CD4-positive, alpha-beta T cell treated with Interleukin-15 for 1 hour (primary cell): ENCODE results near the gene ZBTB47.

Experiments
- DNase-seq: peaks from one replicate; pipeline ENCODE4 v3.0.0-alpha.2; 2020

ZBTB47 gene

GRCh38 chr3:42701371-42702065 is 48.0 kb downstream of the ZBTB47 start:
- DNase-seq, result peak; percentile 21

GRCh38 chr3:42702066-42702951 is 48.8 kb downstream of the ZBTB47 start, which contains the start of gene HHATL:
TSS of gene HHATL (minus strand) at chr3:42702798. CDS start at chr3:42700826, 1,972 bp downstream.
- peak; percentile 9 for DNase-seq

GRCh38 chr3:42702982-42703694 is 49.6 kb downstream of the ZBTB47 start:
- peak; percentile 13 for DNase-seq

GRCh38 chr3:42703695-42704025 is 50.2 kb downstream of the ZBTB47 start:
- DNase-seq, result peak; percentile 9

GRCh38 chr3:42704136-42704841 is 50.8 kb downstream of the ZBTB47 start:
- peak; percentile 11 for DNase-seq

DNA sequence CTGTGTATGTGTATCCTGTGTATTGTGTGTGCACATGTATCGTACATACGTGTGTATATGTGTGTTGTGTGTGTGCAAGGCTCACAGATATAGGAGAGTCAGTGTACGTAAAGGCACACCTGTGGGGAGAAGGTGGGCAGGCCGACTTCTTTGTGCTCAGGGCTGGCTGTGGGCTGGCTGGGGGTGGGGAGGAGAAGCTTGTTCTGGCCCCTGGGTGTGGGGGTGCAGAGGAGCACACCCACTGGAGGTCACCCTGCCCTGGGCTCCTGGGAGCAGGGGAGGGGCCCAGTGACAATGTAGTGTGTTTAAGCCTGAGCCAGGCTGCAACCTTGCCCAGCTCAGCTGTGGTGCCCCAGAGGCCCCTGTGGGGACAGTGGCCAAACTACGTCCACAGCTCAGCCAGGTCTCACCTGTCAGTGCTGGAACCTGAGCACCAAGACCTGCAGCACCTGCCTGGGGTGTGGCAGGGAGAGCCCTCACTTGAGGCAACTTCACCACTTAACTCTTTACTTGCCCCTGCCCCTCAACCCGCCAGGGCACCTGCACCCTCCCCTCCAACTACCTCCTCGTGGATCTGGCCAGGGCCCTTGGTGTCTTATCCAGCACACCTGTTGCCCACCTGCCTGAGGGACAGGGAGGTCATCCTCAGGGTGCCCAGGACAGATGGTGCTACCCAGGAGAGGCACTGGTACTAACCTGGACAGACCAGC is 51.7 kb downstream of the ZBTB47 start:
- no peak for DNase-seq

DNA sequence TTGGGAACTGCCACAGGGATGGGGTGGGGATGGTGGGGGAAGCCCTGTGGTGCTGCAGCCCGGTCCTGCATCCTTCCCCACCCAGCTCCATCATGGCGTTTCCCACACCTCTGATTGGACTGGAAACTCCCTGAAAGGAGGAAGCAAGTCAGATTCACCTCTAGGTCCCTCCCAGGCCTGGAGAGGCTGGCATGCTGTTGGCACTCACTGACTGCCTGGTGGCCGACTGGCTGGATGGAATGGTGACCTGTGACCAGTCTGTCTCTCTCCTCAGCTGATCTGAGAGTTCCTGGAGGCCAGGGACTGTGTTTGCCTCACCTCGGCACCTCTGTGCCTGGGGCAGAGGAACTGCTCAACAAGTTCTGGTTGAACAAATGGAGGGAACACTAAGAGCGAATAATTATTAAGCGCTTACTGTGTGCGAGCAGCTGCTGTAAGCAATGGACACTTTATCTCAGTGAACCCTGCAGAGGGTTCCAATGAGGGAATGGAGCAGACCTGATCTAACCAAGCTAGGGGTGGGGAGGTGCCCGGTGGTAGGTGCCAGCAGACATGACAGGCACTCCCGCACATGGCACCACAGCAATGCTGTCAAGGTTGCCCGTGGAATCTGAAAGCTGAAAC is 52.6 kb downstream of the ZBTB47 start:
- DNase-seq, result peak; percentile 5

GRCh38 chr3:42706721-42707619 is 53.5 kb downstream of the ZBTB47 start:
- peak; percentile 3 for DNase-seq

GRCh38 chr3:42707620-42708355 is 54.3 kb downstream of the ZBTB47 start:
- DNase-seq, result peak; percentile 6

DNA sequence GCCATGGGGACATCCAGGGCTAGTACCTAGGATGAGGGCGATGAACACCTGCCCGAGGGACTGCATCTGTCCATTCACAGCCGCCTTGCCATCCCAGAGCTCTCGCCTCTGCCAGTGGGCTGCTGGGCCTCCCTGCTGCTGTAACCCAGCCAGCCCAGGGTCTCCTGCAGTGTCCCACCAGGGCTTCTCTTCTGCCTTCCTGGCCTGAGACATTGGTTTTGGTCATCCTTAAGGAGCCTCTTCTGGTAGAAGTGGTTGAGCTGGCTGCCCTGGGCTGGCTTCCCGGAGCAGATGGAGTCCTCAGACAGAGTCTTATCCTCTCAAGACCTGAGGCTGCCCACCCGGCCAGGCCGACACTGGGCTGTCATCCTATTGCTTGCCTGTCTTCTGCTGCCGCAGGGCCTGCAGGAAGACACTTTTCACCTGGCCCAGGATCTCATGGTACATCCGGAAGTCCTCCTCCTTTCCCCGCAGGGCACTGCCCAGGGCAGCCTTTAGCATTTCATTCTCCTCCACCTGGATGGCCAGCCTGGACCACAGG is 55.2 kb downstream of the ZBTB47 start:
- DNase-seq, result peak; percentile 5

- peak; percentile 4 for DNase-seq
These were observed 56.1 kb downstream of the ZBTB47 start for GRCh38 chr3:42709621-42710020.

GRCh38 chr3:42710323-42711021 is 57.0 kb downstream of the ZBTB47 start:
- peak; percentile 4 for DNase-seq

- no peak for DNase-seq
These were observed 58.2 kb downstream of the ZBTB47 start for GRCh38 chr3:42711491-42712343.

DNA sequence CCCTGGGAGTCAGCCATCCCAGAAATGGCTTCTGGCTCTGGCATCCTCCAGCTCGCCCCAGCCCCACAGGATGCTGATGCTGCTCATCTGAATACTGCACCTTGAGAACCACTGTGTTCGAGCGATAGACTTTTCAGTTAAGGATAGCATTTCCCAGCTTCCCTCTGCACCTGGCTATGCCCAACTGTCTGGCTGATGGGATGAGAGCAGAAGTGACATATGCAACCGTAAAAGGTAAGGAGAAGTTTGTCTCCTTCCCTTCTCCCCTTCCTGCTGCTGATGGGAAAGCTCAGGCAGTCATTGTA is 58.8 kb downstream of the ZBTB47 start:
- DNase-seq, result peak; percentile 7

DNA sequence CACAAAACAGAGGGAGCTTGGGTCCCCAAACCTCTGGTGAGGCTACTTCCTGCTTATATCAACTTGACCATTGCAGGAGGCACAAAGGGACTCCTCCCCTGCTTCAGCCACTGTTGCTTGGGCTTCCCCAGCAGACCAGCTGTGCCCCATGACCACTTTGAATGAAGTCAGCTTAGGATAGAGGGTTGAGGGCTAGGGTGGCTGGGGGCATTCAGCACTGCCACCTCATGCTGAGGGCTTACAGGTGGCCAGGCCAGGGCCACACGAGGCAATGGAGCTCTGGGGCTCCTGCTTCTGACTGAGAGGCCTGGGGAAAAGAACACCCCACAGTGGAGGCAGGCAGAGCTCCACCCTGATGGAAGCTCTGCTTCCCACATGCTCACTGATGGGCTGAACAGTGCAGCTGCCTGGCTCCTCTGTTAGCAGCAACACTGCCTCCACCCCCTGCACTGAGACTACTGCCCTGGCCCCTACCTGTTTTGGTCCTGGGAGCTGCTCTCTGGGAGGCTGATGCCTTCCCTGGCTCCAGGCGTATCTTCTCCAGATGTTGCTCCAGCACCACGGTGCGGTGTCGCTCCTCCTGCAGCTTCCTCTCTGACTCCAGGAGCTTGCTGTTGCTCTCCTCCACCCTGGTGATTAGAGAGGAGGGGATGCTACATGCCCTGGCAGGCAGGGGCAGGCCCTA is 59.3 kb downstream of the ZBTB47 start:
- DNase-seq, result peak; percentile 1

DNA sequence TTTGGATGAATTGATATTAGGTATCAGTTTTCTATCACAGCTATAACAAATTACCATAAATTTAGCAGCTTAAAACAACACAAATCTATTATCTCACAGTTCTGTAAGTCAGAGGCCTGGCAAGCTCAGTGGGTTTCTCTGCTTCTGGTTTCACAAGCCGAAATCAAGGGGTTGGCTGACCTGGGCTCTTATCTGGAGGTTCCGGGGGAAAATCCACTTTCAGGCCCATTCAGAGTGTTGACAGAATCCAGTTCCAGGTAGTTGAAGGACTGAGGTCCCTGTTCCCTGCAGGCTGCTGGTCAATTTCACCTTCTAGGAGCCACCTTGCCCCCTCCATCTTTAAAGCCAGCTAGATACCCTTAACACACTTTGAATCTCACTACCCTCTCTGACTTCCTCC is 60.2 kb downstream of the ZBTB47 start:
- DNase-seq, result no peak

GRCh38 chr3:42714171-42714852 is 60.8 kb downstream of the ZBTB47 start:
- DNase-seq, result no peak
